ENCODE results near the gene RPL13.
A peak's percentile ranks its signal among the peaks of the same experiment; 100 is the strongest.
"Not testable (repeated sequence)": the region's sequence is repeated elsewhere in the genome, so short reads cannot be mapped to it uniquely, and the experiment has no call there.

The RPL13 gene

DNA sequence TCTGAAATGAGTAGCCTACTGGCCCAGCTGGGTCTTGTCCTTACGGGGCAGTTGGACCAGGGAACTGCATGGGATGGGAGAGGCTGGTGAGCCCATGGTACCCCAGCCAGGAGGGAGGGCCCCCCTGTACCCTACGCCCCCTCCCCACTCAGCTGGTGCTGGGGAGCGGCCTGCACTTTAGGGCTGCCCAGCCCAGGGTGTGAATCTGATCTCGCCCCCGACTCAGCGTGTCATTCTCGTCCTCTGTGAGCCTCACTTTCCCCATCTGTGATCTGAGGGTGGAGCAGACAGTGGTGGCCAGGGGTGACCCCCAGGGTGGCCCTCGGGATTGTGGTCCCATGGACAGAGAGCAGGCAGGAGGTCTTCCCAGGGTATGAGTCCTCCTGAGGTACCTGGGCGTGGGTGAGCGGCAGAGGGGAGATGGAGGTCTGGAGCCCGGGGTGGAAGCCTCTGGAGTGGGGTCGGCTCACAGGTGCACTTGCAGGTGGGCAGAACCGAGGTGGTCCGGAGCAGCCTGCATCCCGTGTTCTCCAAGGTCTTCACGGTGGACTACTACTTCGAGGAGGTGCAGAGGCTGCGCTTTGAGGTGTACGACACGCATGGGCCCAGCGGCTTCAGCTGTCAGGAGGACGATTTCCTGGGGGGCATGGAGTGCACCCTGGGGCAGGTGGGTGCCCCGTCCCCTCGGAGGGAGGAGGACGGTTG is 16.7 kb downstream of the RPL13 start:
- no peak for DNase-seq (ENCODE audit: low read depth)

DNA sequence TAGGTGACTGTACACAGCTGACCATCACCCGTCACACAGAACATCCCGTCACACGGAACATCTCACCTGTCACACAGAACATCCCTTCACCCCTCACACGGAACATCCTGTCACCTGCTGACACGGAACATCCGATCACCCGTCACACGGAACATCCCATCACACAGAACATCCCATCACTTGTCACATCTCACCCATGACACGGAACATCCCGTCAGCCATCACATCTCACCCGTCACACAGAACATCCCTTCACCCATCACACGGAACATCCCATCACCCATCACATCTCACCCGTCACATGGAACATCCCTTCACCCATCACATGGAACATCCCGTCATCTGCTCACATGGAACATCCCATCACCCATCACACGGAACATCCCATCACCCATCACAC is 18.9 kb downstream of the RPL13 start:
- DNase-seq (ENCODE audit: low read depth), result no peak

DNA sequence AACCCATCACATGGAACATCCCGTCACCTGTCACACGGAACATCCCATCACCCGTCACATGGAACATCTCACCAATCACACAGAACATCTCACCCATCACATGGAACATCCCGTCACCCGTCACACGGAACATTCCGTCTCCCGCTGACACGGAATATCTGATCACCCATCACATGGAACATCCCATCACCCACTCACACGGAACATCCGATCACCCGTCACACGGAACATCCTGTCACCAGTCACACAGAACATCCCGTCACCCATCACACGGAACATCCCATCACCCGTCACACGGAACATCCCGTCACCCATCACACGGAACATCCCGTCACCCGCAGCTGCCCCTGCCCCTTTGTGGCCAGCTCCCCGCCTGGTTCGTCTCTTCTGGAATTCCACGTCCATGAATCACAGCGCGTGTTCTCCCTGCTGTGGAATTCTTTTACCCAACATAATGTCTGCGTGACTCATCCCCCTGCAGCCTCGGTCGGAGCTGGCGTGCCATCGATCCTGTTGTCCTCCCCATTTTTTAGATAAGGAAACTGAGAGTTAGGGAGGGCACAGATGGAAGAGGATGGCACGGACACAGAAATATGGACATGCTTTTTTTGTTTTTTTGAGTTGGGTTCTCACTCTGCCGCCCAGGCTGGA is 20.7 kb downstream of the RPL13 start:
- DNase-seq (ENCODE audit: low read depth), result no peak

DNA sequence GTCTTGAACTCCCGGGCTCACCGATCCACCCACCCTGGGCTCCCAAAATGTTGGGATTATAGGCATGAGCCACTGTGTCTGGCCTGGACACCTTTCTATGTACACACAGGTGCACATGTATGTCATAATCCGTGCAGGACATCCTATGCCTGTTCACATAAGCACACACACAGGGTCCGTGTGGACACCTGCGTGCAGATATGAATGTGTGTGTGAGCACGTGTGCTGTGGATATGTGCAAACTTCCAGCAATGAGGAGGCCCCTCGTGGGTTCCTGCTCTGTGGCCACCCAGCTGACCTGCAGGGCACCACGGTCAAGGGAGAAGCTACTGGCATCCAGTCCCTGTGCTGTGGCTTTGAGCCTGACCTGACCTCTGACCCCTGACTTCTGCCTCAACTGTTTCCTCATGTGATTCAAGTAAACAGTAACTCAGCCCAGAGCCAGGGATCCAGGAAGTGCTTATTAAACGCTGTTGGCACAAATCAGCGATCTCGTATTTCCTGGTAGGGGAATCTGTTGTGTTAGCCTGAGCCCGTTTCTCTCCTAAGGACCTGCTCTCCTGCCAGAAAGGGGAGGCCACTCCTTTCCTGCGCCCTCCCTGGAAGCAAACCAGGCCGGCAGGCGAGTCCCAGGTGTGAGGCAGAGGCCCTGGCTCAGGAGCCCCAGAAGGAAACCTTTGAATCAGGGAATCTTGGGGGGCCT is 21.5 kb downstream of the RPL13 start:
- DNase-seq (ENCODE audit: low read depth), result no peak

DNA sequence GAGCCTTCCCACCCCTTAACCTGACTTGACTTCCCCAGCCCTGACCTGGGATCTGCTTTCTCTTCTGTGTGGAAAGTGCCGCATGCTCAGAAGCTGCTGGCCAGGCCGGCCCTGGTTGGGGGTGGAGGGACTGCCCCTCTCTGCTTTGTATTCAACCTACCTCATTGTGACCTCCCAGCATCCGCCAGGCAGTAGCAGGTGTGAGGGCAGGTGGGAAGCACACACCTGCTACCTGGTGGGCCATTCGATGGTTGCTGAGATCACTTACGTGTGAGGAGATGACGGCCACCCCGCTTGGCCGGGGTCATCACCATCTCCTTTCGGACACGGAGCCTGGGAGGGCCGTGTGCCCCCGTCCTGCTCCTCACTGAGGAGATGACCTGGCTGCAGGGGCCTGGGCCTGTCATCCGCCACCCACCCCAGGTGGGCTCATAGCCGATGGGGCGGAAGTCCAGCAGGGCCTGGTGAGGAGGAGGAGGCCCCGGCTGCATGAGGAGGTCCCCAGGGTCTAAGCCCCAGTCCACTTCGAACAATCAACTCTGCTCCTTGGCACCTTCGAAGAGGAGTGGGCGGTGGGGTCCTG is 22.2 kb downstream of the RPL13 start:
- DNase-seq (ENCODE audit: low read depth), result no peak

DNA sequence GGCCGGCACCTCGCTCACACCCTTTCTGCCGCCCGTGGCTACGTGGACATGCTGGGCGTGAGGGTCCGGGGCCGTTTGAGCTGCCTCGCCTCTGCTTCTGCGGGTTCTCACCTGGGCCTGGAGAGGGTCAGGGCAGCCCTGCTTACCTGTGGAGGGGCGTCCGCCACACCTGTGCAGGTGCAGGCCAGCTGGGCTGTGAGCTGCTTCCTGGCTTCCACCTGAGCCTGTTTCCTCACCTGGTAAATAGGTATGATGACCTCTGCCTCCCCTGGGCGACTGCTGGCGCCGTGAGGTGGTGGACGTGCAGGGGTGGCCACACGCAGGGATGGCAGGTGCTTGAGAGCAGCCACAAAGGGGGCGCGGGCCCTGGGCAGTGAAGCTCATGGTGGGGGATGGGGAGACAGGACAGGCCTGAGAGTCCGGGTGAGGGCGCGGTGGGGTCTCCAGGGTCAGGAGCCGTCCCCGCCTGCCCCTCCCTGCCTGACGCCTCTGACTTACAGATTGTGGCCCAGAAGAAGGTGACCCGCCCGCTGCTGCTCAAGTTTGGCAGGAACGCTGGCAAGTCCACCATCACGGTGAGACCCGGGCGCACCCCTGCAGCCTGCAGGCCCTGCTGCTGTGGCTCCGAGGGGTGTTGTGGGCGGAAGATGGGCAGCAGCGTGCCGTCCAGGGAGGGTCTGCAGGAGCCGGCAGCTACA is 22.9 kb downstream of the RPL13 start:
- no peak for DNase-seq (ENCODE audit: low read depth)

DNA sequence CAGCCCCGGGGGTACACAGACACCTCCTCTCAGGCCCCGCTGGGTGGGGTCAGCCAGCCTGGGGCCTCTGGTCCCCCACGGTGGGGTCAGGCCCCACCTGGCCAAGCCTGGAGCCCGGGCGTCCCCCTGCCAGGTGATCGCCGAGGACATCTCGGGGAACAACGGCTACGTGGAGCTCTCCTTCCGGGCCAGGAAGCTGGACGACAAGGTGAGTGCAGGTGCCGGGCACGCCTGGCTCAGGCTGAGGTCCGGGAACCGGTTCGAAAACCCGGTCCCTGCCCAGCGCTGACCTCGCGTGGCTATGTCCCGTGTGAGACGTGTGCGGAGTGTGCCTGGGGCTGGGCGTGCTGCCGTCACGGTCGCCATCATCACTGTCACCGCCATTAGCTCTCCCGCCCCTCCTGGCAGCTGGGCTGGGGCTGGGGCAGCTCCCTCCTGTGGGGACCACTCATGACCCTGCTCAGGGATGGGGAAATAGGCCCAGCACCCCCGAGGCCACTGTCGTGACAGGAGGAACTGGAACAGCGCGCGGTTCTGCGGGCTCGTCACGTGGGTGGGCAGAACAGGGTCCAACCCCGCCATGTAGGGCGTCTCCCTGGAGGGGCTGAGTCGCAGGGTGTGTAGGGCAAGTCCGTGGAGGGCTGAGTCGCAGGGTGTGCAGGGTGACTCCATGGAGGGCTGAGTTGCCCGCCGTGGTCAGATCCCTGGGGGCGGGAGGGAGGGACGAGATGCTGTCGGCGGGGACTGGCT is 23.6 kb downstream of the RPL13 start:
- DNase-seq (ENCODE audit: low read depth), result no peak

DNA sequence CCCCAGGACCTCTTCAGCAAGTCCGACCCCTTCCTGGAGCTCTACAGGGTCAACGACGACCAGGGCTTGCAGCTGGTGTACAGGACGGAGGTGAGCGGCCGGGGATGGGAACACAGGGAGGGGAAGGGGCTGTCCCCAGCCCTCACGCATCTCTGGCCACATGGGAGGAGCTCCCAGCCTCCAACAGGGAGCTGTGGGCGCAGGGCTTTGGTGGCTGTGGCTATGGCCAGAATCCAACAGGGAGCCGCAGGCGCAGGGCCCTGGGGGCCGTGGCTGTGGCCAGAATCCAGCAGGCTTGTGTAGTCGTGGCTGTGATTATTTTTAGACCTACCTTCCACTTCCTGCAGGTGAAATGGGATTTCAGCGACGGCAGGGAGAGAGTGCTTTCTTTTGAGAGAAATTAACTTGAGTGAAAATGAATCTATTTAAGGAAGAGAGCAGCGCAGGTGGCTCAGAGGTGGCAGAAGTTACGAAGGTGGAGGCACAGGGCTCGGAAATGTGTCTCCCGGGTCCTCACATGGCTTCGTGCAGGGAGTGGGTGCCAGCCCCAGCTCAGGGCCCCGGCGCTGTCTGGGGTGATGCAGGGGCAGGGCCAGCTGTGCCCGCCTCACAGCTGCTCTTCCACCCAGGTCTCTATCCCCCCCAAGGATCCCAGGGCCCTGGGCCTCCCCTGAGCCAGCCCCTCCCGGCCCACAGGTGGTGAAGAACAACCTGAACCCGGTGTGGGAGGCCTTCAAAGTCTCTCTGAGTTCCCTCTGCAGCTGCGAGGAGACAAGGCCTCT is 24.5 kb downstream of the RPL13 start:
- no peak for DNase-seq (ENCODE audit: low read depth)

DNA sequence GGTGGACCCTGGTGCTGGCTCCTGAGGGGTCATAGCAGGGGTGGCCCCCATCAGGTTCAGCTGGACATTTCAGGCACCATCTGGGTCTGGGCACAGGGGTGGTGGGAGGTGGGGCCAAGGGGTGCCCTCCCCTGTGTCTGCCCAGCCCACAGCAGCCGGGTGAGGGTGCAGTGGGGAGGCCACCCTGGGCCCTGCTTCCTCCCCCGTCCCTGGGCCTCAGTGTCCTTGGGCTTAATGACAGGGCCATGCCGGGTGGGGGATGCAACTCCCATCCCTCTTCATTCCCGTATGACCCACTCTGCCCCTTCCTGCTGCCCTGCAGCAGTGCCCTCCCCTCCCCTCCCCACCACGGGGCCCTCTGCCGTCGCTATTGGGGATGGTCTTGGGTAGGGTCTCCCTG is 25.7 kb downstream of the RPL13 start:
- no peak for DNase-seq (ENCODE audit: low read depth)

DNA sequence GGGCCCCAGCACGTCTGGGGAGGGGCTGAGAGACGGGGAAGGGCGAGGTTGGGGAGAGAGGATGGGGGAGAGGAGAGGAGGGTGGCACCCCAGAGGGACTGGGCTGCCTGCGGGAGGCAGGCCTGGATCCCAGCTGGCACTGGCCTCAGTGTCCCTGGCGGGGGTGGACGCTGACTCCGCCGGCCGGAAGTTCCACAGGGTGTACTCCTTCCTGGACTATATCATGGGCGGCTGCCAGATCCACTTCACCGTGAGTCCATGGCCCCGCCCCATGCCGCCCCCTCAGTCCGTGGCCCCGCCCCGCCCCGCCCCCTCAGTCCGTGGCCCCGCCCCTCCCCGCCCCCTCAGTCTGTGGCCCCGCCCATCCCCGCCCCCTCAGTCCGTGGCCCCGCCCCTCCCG is 26.4 kb downstream of the RPL13 start:
- no peak for DNase-seq (ENCODE audit: low read depth)

DNA sequence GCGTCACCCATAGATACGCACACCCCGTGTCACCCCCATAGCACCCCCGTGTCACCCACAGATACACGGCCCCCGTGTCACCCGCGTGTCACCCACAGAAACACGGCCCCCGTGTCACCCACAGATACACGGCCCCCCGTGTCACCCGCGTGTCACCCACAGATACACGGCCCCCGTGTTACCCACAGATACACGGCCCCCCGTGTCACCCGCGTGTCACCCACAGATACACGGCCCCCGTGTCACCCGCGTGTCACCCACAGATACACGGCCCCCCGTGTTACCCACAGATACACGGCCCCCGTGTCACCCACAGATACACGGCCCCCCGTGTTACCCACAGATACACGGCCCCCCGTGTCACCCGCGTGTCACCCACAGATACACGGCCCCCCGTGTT is 27.2 kb downstream of the RPL13 start:
- not testable (repeated sequence) for DNase-seq (ENCODE audit: low read depth)

DNA sequence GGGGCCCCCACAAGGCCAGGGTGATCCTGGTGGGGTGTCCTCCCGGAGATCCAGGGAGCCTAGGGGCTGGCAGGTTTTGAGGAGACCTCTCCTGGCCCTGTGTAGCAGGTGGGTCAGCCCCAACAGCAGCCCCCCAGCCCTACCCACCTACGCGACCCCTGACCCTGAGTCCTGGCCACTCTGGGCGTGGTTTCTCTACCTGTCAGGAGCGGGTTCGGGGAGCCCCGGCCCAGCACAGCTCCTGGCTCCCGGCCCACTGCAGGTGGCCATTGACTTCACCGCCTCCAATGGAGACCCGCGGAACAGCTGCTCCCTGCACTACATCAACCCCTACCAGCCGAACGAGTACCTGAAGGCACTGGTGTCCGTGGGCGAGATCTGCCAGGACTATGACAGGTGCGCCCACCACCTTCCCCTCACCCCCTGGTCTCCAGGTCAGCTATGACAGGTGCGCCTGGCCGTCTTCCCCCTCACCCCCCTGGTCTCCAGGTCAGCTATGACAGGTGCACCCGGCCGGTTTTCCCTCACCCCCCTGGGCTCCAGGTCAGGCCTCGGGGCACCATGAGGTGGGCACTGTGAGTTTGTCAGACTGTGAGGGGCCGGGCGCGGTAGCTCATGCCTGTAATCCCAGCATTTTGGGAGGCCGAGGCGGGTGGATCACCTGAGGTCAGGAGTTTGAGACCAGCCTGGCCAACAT is 28.1 kb downstream of the RPL13 start:
- no peak for DNase-seq (ENCODE audit: low read depth)

DNA sequence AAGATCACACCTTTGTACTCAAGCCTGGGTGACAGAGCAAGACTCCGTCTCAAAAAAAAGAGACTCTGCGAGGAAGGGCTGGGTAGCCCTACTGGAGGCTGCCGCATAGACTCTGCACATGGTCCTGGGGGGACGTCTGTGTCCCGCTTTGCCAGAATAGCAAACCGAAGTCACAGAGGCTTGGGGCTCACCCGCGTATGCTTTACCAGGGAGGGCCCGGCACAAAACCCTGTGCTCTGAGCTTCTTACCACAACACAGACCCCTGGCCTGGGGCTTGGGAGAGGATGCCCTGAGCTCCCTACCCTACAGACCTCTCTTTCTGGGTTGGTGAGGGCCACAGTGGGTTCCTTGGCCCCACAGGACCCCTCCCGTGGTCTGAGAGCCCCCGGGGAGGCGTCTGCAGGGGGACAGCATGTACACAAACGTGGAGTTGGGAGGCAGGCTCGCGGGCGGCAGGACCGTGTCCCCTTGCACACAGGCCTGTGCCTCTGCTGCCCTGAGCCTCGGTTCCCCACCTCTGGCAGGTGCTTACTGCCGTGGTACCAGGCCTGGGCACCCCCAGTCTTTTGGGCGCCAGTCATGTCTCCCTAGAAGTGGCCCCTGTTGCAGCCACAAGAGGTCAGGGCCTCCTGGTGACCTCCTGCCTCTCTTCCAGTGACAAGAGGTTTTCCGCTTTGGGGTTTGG is 28.9 kb downstream of the RPL13 start:
- DNase-seq (ENCODE audit: low read depth), result no peak

DNA sequence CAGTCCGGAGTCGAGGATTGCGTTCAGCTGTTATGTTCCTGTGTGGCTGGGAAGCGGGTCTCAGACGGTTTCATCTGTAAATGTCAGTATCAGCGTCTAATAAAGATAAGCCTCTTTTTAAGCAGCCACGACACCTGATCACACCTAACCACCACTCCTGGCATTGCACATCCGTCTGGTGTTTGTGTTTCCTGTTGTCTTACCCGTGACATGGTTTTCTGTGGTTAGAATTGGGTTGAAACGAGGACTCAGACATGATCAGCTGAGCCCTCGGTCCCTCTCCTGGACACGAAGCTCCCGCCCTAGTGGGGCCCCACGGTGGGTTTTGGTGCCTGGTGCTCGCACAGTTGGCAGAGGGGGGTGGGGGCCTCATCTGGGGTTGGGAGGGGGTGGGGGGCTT is 33.4 kb downstream of the RPL13 start:
- peak; percentile 35 for DNase-seq (ENCODE audit: low read depth)

DNA sequence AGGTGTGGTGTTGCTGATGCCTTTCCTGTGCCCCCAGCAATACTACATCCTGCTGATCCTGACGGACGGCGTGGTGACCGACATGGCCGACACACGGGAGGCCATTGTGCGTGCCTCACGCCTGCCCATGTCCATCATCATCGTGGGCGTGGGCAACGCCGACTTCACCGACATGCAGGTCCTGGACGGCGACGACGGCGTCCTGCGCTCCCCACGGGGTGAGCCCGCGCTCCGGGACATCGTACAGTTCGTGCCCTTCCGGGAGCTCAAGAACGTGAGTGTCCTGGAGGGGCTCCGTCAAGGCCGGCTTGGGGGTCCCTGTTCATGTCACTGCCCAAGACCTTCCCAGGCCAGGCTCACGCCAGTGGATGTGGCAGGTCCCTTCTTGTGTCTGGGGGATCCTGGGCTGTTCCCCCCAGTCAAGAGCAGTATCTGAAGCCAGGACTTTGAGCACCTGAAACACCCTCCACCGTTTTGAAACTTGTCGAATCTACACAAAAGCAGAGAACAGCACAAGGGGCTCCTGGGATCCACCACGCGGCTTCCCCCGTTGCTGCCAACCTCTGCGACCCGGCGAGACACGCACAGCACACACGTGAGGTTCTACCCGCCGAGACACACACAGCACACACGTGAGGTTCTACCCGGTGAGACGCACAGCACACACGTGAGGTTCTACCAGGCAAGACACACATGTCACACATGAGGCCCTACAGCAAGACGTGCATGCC is 35.0 kb downstream of the RPL13 start:
- no peak for DNase-seq (ENCODE audit: low read depth)

DNA sequence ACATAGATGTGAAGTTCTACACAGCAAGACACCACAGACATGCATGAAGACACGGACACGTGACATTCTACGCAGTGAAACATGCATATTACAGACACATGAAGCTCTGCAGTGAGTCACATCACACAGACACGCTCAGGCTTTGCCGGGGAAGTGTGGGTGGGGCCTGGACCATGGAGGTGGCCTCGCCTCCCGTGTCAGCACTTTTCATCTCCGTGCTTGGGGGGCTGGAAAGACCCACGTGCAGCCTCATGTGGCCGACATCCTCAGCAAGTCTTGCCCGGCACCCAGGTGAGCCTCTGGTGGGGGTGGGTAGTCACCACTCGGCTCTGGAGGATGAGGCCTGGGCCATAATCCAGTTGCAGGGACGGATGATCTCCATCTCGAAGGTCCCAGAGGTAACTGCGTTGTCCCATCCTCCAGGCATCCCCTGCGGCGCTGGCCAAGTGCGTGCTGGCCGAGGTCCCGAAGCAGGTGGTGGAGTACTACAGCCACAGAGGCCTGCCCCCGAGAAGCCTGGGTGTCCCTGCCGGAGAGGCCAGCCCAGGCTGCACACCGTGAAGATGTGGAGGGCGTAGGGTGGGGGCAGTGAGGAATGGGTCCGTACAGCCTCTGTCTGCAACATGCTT is 35.7 kb downstream of the RPL13 start:
- no peak for DNase-seq (ENCODE audit: low read depth)

DNA sequence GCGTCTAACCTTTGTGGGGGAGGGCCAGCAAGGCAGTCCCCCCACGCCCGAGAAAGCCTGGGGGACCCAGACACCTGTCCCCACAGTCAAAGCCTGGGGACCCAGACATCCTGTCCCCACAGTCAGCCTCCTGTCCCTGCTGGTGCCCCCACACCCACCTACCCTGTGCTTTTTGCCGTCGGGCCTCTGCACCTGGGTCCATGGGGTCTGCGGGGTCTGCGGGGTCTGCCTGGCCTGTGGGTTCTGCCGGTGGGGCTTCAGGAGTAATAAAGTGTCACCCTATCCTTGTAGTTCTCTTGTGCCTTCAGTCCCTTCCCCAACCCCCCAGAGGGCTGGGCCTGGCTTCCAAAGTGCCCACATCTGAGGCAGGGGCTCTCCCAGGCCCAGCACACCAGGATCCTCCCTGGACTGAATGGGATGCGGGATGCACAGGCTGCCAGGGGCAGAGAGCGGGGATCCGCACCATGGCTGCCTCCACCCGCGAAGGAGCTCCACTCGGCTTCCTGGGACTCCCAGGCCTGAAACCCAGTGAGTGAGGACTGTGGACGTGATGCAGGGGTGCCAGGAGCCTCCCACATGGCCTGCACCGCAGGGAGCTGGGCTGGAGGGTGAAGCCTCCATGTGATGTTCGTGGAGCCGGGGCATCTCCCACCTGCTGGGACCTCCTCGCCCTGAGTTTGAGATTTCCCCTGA is 36.6 kb downstream of the RPL13 start:
- DNase-seq (ENCODE audit: low read depth), result no peak

DNA sequence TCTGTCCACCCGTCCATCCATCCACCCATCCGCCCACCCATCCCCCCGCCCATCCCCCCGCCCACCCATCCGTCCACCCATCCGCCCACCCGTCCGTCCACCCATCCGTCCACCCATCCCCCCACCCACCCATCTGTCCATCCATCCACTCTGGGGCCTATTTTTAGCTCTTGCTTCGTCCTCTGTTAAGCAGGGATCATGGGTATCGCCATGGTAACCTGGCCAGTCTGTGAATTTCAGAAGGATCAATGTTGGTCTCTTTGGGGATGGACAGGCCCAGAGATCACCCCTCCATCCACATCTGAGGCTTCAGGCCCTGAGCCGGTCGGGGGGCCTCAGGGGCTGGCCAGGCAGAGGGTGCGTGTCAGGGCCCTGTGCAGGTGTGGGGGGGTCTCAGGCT is 37.7 kb downstream of the RPL13 start:
- DNase-seq (ENCODE audit: low read depth), result no peak

All from activated T-cell treated with anti-CD3 and anti-CD28 coated beads for 1 hour (primary cell).